Right lobe of liver (tissue), 4 donors: ENCODE results near the gene SPATA3.

Experiments
- POLR2A ChIP-seq: fragments of 450-650 bp; IDR thresholded peaks from one replicate; pipeline ENCODE4 v1.6.1; 2017; ENCODE audit warnings: antibody characterized with exemption, mild to moderate bottlenecking
- TF ChIP-seq, protein P1 (sequence below), 4 donors: fragments of 200-600 bp in 3 of 4; fragments of 450-650 bp in 1 of 4; IDR thresholded peaks; one replicate each; pipeline versions ENCODE4 v1.5.1 to v1.8.0; 2016 to 2022; ENCODE audit warnings: antibody characterized with exemption in 4 of 4, mild to moderate bottlenecking in 2 of 4
- donor health status: DM: no; HTN: no; CAD: no.
- donor health status: DM: no; HTN: no; CAD: no.
- donor health status: DM: no; HTN: yes; CAD: no.

GRCh38 chr2:230972046-230972445 lies 23.9 kb upstream of the SPATA3 start:
- TF ChIP-seq, protein P1, sequence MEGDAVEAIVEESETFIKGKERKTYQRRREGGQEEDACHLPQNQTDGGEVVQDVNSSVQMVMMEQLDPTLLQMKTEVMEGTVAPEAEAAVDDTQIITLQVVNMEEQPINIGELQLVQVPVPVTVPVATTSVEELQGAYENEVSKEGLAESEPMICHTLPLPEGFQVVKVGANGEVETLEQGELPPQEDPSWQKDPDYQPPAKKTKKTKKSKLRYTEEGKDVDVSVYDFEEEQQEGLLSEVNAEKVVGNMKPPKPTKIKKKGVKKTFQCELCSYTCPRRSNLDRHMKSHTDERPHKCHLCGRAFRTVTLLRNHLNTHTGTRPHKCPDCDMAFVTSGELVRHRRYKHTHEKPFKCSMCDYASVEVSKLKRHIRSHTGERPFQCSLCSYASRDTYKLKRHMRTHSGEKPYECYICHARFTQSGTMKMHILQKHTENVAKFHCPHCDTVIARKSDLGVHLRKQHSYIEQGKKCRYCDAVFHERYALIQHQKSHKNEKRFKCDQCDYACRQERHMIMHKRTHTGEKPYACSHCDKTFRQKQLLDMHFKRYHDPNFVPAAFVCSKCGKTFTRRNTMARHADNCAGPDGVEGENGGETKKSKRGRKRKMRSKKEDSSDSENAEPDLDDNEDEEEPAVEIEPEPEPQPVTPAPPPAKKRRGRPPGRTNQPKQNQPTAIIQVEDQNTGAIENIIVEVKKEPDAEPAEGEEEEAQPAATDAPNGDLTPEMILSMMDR (IDR thresholded peaks at IDR 0.05) = no peak
- TF ChIP-seq POLR2A = no peak
